CD4-positive, alpha-beta T cell treated with Interleukin-10 for 1 hour (primary cell): Measurements from ENCODE around the gene ATP4A.

Source experiments
- DNase-seq: peaks from one replicate; pipeline ENCODE4 v3.0.0-alpha.2; 2020

Gene ATP4A

DNA sequence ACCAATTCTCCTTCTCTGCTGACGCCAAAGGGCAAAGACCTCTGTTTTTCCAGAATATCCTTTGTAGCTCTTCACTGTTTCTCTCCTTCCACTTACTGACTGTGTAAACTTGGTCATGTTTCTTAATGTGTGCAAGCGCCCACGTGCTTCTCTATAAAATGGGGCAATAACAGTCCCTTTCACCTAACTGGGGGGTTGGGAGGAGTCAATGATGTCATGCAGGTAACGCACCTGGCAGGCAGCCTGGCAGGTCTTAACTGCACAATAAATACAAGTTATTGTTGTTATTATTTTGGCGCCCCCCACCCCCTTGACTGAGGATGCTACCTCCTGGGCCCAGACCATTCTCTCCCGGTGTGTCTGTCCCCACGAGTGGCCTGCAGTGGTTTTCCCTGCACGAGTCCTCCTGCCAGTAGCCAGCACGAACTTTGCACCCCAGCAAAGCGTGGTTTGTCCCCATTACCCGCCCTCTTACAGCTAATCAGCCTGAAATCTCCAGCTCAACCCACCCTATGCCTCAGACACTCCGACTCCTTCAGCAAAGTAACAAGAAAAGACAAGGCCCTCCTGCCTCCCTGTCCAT lies 40.6 kb downstream of the ATP4A start:
- no peak for DNase-seq

DNA sequence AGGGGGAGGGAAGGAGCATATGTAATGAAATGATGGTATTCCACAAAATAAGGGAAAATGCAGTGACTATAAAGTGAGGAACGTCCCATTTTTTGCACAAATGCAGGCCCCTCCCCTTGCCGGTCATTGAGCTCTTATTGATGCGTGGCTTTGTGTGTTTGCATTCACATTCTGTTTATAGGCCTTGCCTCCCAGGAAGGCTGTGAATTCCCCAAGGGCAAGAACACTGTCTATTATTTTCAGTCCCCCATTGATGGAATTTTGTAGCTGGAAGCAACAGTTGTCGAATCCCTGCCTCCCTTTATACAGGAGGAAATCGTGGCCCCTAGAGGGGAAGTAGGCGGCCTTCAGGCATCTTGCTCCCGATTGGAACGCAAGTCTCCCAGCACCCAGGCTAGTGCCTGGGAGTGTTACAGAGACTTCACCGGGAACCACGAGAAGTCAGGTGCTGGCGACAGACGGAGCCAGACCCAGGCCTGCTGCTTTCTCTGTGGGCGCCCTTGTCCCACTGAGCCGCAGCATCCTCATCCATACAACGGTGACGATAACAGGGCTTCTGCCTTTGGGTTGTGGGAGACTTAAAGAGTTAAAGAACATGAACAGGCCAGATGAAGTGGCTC lies 42.2 kb downstream of the ATP4A start:
- no peak for DNase-seq

DNA sequence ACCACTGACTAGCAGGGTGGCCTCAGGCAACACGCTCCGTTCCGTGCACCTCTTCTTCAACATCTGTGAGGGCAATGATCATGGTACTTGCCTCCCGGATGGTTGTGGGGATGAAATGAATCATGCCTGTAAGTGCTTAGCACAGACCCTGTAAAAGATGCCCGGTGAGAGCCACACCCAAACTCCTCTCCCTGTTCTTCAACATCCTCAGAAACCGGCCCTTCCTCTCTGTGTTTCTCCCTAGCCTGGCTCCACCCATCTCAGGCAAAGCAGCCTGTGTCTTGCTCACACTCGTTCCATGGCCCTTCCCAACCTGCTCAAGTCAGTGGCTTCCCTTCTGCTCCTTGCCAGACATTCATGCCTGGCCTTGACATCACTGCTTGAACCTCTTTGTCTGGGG lies 44.2 kb downstream of the ATP4A start:
- DNase-seq: no peak

DNA sequence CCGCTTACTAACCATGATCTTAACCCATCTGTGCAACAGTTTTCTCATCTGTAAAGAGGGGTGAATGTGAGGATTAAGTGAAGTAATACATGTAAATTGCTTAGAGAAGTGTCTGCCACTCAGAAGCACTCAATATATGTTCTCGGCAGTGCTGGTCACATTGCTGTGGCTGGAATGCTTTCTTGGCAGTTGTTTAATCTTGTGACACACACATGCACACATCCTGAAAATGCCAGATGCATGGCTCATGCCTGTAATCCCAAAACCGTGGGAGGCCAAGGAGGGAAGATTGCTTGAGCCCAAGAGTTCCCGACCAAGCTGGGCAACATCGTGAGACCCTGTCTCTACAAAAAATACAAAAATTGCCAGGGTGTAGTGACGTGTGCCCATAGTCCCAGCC lies 45.1 kb downstream of the ATP4A start:
- no peak for DNase-seq

DNA sequence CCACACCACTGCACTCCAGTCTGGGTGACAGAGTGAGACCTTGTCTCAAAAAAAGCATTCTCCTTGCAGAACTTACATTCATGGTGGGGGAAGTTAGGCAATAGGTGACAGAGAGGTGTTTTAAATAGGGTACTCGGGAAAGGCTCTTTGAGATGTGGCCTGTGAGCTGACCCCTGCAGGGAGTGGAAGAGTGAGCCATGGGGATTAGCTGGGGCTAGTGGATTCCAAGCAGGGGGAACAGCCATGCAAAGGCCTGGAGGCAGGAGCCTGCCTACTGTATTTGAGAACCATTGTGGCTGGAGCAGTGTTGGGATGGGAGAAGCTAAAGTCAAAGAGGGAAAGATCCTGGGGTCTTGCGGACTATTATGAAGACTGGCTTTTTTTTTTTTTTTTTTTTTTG lies 46.1 kb downstream of the ATP4A start:
- DNase-seq: no peak

DNA sequence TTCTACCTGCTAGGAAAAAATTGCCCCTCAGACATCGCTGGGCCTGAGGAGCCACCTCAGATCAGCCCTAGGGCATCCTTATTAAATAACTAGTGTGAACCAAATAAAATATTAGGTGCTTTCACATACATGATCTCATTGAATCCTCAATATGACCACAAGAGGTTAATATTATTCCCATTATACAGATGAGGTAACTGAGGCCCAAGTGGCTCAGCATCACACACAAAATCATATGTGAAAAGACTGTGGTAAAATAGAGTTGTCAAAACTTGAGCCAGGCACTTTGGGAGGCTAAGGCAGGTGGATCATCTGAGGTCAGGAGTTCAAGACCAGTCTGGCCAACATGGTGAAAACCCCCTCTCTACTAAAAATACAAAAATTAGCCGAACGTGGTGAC lies 47.1 kb downstream of the ATP4A start:
- DNase-seq: no peak

DNA sequence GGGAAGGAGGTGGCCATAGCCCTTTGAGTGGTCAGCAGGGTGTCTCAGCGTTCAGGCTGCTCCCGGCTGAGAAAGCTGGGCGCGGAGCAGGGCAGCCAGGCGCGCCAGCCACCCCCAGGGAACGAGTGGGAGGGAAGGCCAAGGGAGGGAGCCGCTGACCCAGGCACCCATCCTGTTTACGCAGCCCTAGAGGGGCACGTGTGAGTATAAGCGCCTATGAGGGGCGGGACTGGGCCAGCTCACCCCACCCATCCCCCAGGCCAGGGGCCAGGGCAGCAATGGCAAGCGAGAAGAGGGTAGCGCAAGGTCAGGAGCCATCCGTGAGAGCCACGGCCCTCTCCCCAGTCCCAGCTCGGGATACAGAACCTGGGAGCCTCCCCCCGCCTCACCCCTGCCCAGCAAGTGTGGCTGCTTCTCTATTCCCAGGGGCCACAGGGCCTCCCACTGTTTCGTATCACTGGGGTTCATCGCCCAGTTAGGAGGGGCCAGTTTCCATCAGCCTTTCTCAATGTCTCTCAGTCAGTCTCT lies 49.1 kb downstream of the ATP4A start:
- no peak for DNase-seq

DNA sequence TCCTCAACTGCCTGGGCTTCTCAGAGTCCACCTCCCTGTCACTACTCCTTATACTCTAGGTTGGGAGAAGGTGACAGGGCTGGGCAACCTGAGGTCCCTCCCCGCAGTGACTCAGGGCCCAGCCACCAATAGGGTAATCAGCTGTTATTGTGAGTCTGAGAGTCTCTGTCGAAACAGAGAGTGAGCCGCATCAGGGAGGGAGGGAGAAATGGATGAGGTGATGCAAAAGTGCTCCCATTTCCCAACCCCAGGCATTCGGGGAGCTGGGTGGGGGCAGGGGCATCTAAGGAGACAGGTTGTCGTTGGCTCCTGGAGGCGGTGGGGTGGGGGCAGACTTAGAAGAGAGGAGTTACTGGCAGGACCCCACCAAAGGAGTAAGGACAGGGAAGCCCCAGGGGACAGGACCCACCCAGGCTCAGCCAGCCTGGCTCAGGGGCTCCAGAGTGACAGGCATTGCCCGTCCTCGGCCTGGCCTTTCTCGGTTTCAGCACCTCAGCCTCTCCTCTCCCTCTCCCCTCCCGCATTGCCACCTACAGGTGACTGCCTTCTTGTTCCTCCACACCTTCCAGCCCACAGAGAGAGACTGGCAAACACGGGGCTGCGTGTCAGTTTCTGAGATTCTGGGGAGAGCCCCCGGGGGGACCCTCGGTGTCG lies 49.7 kb downstream of the ATP4A start, which contains the start of gene DMKN:
DMKN (minus strand) TSS at position 22 of the 654 bp plus-strand sequence. CDS start 174 bp downstream, outside the sequence.
- no peak for DNase-seq

DNA sequence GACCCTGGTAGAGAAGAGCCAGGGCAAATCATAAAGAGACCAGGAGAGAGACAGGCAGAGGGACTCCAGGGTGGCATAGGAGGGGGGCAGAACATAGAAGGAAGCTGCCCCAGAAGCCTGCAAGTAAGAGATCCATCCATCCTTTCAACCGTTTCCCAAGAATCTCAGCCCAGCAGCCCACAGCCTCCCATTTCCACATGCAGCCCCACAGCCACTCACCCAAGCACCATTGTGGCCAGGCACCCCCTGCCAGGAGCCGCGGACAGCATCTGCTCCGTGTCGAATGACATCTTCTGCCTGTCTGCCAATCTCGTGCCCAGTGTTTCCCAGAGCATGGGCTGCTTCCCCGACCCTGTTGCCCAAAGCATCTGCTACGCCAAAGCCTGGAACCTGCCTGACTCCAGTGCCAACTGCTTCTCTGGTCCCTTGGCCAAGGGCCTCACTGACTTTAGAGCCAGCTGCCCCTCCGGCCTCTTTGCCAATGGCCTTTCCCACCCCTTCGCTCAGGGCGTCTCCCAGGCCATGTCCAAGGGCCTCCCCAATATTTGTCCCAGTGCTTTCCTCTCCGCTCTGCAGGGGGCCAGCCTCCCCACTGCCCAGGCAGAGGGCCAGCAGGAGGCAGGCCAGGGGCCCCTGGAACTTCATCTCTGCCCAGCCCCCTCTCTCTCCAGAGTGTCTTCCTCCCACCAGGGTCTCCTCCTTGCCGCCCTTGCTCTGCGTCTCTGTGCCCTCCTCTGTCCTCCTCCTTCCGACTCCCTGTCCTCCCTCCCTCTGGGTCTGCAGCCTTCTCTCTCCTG lies 50.4 kb downstream of the ATP4A start:
- no peak for DNase-seq

DNA sequence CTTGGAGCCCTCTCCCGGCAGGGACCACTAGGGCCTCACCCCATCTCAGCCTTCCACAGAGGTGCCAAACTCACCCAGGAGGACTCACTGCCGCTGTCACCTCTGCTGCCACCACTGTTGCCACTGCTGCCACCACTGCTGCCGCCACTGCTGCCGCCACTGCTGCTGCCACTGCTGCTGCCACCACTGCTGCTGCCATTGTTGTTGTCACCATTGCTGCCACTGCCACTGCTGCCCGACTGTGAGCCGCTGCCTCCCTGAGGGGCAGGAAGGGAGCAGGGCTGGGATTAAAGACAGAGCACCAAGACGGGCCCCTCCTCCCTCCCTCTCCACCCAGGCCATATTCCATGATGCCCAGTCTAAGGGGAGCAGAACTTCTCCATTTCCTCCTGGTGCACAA lies 52.1 kb downstream of the ATP4A start:
- DNase-seq: no peak

DNA sequence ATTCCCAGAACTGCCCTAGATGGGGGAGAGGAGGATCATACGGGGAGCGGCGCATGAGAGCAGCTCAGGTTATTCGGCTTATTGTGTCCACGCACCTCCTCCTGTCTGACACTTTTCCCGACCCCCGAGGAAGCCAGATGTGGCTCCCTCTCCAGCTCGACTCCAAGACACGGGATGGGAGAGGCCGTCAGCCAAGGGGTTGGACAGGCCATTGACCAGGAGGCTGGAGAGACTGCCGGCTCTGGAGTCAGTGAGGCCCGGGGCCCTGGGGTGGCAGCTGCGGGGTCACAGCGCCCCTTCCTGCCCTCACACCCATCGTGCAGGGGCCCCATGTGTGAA lies 52.9 kb downstream of the ATP4A start:
- DNase-seq: no peak

DNA sequence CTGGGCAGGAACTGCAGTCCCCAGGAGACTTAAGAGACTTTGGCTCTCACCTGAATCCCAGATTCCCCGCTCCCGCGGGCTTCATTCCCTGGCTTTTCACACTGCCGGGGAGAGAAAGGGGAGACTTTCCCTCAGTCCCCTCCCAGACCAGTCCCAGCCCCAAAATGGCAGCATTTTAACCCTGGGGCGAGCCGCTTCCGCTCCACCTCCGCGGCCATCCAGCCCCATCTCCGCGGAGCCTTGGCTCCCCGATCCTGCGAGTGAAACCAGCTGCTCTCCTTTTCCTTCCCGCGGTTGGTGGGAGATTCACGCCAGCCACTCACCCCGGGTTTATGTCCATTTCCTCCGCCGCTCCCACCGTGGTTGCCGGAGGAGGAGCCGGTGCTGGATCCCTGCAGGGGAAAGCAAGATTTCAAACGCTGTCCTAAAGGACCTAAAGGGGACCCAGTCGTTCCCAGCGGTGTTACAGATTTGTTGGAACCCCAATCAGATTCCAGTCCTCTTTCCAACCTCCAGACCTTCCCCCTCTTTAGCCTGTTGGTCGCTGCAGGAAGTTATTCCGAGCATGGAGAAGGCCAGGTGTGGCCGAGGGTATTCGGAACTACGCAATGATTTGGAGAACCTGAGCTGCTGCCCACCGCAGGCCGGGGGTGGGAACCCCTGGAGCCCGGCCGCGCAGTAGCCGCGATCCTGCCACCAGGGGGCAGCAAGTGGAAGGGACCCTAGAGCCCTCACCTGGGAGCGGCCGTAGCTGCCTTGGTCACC lies 53.4 kb downstream of the ATP4A start:
- peak; percentile 70 for DNase-seq

DNA sequence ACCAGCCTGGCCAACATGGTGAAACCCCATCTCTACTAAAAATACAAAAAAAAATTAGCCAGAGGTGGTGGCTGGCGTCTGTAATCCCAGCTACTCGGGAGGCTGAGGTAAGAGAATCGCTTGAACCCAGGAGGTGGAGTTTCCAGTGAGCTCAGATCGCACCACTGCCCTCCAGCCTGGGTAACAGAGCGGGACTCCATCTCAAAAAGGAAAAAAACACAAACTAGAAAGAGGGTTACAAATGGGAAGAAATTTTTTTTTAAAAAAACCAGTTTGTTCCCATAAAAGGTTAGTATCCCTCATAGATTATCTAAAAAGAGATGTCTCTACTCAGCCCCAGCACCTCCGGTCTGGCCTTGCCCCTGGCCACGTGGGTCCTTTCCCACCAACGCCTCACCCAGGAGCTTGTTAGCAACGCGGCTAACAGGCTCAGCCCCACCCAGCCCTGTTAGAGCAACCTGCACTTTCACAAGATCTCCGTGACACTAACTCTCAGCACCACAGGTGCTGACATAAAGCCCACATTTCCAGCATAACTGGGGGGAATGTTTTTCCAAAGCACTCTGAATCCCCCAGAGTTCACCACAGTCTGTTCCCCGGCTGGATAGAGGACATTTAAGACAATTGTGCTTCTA lies 54.3 kb downstream of the ATP4A start:
- DNase-seq: peak; percentile 47

DNA sequence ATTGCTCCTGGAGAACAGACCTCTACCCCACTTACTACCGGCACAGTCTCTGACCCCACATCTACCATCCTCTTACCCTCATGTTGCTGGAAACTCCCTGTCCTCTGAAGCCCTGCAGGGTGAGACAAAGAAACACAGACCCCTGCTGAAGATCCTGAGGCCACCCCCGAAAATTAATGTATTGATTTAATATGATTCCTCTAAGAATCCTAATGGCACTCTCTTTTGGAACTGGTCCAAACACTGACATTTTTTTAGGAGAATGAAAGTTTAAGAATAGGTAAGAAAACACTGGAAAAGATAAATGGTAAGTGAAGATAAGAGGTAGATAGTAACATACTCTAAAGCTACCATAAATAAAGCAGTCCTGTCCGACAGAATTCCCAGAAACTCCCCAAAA lies 55.3 kb downstream of the ATP4A start:
- DNase-seq: no peak

DNA sequence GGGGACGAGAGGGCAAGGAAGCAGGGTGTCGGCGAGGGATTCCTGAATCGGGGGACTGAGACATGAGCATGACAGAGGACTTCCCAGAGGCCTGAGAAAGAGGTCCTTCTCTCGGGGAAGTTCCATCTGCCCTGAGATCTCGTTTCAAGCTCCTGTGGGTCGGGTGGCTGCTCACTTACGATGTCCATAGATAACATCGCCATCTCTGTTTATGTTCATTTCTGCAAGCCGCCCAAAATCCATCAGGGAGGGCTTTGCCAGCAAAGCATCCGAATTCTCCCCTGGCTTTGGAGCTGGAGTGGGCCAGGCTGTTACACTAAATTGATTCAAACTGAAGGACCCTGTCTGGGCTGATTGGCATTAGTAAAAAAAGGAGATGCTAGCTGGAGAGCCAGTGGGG lies 55.9 kb downstream of the ATP4A start:
- DNase-seq: no peak

DNA sequence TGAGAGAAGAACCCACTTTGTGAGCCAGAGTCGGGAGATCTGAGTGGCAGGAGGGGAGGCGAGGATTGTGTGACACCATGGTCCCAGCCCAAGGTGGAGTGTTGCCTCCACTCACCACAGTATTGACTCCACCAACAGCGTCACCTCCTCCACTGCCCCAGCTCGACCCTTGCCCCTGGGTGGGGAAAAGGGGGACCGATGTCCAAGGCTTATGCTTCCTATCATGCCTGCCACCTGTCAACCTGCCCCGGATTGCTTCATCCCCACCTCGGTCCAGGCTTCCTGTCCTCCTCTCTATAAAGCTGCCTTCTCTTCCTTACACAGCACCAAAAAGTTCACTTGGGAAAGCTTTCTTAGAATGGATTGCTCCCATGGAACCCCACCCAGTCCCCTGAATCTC lies 57.4 kb downstream of the ATP4A start:
- DNase-seq: no peak

DNA sequence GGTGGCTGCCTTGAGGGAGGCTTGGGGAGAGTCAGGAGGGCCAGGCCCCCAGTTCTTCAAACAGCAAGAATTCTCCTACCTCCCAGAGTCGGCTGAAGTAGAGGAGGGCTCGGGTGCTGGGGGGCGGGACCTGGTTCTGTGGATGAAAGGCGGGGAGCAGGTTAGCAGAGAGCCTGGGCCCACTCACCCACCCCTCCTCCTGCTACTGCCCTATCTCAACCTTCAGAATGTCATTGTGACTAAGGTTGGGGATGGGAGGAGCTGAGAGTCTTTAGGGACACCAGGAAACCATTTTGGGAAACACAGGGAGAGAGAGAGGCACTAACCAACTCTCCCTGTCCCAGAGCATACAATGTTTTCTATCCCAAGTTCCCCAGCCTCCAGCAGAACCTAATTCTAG lies 60.7 kb downstream of the ATP4A start:
- no peak for DNase-seq

DNA sequence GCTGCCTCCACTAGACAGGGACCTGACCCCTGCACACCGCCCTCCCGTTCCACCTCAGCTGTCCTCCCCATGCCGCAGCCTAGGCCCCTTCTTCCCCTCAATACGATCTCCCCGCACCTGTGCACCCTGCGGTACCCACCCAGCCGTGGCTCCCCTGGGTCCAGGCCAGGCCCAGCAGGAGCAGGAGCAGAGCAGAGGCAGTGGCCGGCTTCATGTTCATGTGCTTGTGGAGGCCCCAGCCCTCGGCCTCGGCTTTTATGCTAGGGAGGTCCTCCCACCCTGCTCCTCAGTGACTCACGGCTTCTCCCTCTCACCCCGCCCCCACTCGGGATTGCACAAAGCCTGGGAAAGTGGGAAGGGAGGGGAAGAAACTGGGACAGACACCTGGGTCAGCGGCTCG lies 61.8 kb downstream of the ATP4A start:
- DNase-seq: no peak

DNA sequence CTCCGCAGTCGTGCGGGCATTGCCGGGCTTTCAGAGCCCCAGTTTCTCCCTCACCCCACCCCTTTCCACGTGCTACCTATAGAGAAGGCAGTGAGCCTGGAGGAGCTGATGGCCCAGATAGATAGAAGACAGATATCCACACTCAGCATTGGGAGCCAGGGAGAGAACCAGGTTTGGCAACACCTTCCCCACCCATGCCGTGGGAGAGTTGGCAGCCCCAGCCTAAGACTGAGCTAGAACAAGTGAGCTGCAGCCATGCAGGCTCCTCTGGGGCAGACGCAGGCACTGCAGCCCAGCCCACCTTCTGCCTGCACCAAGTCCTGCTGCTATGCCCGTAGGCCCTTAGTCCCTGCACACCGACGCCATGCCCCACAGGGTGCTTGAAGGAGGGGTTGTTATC lies 62.8 kb downstream of the ATP4A start:
- no peak for DNase-seq
